ENCODE measurements around the gene HMGCS2.

The HMGCS2 gene

DNA sequence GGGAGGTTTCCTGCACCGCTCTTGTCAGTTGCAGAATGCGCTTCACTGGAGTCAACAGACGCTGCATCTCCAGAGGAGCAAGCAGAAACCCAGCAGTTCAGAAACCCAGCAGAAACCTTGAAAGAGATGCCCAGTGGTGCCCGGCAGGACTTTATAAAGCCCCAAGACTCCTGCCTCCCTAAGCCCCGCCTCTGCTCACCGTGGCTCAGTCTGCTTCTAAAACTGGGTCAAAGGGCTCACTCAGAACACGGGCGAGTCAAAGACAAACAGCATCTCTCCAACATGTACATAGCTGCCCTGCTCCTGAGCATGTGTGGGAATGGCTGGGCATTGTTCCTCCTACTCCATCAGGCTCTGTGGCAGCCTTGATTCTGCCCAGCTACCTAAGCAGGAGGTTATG lies at the start of gene HMGCS2:
Gene HMGCS2 (minus strand): TSS at position 128 of the 400 bp plus-strand sequence. CDS start 61 bp downstream, at position 67.
- DNase-seq (ENCODE audit: low spot score): no peak

DNA sequence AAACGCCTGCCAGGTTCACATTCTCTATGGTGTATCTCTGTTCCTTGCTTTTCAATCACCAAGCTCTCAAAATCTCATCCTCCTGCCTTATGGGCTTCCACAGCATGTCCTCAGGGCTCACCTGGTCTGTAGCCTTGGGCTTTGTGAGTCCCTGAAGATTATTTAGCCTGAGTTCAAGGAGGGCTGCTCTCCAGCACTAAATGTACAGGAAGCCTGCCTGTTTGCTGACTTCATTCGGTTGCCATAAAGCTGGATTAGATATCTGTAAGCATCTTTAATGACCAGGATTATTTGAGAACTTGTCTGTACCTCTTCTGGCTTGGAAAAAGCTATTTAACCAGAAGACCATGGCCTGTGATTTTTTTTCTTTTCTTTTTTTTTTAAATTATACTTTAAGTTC lies 49.5 kb upstream of the HMGCS2 start:
- no peak for DNase-seq (ENCODE audit: low spot score)

DNA sequence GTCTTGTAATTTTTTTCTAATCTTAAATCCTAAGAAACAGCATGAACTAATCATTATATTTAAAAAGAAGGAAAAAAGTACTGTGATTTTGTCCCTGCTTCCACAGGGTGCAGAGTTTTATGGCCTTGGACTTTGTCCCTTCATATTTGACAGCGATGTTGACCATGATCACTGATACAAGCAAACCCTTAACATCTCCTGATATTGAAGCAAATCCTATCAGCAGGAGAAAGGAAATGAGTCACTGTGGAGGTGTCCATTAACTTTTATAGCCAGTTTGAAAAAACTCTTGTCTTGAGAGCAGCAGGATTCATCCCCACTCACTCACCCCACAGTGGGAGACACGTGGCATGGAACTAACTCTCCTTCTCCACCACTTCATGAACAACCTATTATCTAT lies 47.7 kb upstream of the HMGCS2 start:
- DNase-seq (ENCODE audit: low spot score): no peak

DNA sequence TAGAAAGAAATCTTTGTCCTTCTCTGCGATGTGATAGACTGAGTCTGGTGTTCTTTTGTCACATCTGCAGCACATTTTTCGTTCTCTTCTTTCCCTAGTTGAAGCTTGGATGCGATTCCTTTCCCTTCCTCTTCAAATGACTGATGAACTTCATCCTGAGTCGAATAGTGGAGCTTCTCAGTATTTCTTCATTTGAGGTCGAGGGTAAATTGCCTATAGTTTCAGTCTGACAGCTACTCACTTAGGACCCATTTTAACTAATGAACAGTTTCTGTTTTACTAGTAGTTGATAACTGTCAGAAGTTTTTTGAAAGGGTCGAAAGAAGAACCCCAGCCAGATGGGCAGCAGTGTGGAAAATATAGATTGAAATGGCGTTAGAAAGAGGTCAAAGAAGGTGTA lies 47.2 kb upstream of the HMGCS2 start:
- no peak for DNase-seq (ENCODE audit: low spot score)

GRCh38 chr1:119815361-119815760 lies 46.7 kb upstream of the HMGCS2 start:
- DNase-seq (ENCODE audit: low spot score): no peak

DNA sequence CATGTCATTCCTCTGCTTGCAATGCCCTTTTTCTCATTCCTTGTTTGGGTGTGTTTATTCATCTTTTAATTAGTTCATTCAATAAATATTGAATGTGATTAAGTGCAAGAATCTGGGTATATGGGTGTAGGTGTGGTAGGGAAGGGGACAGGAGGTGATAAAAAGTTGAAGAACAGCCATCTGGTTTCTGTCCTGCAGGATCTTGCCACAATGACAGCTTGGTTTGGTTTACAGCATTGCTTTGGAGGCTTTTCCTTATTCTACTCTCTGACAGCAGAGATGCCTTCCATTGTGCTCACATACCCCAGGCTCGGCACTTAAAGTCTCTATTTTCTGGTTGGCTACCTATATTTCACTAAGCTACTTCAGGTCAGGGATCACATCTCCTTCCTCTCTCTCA lies 45.6 kb upstream of the HMGCS2 start:
- no peak for DNase-seq (ENCODE audit: low spot score)

DNA sequence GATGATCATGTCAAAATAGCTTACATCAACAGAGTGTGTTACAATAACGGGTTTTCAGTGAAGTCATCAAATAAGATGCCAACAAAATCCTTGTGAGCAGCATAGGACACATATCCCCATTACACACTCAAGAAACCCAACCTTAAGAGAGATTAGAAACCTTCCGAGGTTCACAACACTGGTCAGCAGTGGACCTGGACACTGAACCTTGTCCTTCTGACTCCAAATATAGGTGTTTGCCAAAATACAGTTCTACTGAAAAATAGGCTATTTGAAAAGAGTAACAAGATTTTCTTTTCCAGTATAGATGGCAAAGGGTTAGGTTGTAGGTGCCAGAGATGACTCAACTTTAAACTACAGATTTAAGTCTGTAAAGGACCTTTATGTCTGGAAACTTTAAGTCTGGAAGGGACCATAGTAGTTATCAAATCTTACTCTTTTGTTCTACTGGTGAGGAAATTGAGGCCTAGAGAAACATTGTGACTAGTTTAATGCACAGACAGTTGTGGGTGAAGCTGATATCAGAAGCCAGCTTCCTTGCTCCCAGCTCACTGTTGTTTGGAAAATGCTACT lies 43.4 kb upstream of the HMGCS2 start:
- no peak for DNase-seq (ENCODE audit: low spot score)

GRCh38 chr1:119811387-119811786 lies 42.7 kb upstream of the HMGCS2 start, which contains the start of gene REG4:
REG4 (minus strand) TSS chr1:119811460; CDS start chr1:119808769, 2,691 bp downstream.
- no peak for DNase-seq (ENCODE audit: low spot score)

- DNase-seq (ENCODE audit: low spot score): peak; percentile 73
Measured at GRCh38 chr1:119808972-119809550, 40.4 kb upstream of the HMGCS2 start.

GRCh38 chr1:119808491-119808890 lies 39.8 kb upstream of the HMGCS2 start:
- DNase-seq (ENCODE audit: low spot score): no peak

DNA sequence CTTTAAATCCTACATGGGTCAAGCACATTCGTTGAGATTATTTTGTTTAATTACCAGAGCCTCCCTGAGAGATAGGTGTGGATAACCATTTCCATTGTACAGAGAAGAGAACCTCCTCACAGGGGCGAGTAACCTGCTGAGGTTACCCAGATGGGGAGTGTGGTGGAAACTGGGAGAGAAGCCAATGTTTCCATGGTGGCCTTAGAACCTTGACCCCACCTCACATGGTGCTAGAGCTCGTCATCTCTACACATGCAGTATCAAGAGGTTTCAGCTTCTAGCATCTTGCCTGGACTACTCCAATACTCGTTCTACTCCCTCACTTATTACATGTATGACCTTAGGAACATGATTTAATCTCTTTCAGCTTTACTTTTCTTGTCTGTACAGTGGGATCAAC lies 37.8 kb upstream of the HMGCS2 start:
- no peak for DNase-seq (ENCODE audit: low spot score)

- no peak for DNase-seq (ENCODE audit: low spot score)
Measured at GRCh38 chr1:119805746-119806145, 37.0 kb upstream of the HMGCS2 start.

- no peak for DNase-seq (ENCODE audit: low spot score)
Measured at GRCh38 chr1:119805247-119805646, 36.5 kb upstream of the HMGCS2 start.

DNA sequence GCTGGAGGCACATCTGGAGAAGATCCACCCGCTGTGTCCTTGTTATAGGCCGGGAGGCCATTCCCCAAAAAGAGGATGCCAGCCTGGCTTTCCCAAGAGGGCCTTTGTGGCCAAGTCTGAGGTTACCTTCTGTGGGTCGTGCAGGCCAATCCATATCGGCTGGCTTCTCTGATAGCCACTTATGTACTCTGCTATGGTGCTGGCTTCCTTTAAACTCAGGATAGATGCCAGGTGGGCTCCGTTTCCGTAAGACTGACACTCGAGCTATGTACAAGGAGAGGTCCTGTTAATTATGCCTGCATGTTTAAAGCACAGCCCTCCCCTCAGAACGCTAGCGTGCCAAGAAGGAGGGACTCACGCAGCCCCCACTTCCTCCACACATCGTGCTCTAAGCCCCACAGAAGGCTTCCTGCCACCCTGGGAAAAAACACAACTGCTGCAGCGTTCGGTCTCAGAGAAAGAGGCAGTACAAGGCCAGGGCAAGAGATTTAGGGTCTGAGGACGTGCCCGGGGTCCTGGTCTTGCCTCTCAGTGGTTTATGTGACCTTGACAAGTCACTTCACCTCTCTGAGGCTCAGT lies 31.0 kb upstream of the HMGCS2 start:
- DNase-seq (ENCODE audit: low spot score): no peak

GRCh38 chr1:119799003-119799402 lies 30.3 kb upstream of the HMGCS2 start:
- DNase-seq (ENCODE audit: low spot score): no peak

DNA sequence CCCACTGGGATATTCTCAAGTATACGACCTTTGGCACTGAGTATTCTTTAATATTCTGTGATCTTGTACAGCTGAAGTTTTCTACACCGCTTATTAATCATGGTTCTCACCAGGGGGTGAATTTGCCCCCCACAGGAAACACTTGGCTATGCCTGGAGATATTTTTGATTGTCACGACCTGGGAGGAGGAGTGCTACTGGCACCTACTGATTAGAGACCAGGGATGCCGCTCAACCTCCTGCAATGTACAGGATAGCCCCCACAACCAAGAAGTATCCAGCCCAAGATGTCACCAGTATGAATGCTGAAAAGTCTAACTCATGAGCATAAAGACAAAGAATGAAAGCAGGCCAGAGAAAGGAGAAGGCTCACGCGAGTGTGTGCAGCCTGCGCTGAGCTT lies 28.9 kb upstream of the HMGCS2 start:
- DNase-seq (ENCODE audit: low spot score): no peak

DNA sequence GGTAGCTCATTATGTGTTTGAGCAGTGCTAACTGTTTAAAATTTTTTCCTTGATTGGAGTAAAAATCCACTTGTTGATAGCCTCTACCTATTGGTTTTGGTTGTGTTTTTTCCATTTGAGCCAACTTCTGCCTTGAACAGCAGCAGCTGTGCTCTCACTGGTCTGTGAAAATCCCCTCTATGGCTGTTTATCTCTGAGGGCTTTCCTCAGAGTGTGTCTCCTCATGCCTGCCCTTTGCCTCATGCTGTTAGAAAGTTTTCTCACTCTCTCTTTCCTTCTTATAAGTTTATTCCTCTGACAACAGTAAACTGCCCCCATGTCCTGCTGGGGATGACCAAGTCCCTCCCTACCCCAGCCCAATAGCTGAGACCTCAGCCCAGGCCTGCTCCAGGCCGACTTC lies 28.5 kb upstream of the HMGCS2 start:
- DNase-seq (ENCODE audit: low spot score): no peak

DNA sequence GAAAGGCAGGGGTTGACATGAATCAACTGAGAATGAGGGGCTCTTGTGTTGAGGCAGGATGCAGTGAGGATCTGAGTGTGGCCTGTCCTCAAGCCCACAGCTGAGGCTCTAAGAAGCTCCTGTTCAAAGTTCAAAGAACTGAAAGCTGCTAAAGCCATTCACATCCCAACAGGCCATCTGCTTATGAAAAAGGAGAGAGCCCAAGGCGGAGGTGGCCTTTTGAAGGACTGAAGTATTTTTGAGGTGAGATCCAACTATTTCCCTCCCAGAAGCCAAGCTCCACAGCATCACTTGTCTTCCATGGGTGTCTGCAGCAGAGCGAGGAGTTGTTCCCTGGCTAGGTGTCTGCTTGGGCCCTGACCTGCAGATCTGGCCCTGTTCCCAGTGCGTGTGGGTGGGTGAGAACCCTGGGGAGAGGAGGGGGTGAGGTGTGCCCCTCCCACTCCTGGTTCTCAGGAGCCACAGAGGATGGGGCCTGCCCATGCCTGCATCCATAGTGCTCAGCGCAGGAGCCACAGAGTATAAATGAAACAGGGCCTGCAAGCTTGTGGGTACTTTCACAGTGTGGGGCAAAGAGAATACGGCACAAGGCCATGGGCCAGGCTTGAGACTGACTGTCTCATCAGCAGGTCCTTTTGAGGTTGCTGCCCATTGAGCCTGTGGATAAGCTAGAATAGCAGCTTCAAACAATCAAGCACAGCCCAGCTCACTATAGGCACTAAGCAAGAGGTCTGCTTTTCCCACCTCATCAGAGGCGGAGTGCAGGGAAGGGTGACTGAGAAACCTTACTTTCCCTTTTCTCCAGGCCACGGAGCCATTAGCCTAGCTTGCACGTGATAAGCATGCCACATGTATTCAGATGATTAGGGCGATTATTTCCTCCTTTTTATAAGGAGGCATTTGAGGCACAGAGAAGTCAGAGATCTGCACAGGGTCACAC lies 26.8 kb upstream of the HMGCS2 start:
- no peak for DNase-seq (ENCODE audit: low spot score)

DNA sequence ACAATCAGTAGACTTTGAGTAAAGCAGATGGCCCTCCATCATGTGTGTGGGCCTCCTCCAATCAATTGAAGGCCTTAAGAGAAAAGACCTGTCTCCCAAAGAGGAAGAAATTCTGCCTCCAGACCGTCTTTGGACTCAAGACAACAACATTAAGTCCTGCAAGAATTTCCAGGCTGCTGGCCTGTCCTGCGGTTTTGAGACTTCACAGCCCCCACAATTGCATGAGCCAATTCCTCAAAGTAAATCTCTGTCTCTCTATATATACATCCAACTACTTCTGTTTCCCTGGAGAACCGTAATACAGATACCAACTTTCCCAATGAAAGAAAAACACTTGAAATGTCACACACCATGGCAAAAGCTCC lies 26.2 kb upstream of the HMGCS2 start:
- DNase-seq (ENCODE audit: low spot score): no peak

GRCh38 chr1:119794230-119794875 lies 25.6 kb upstream of the HMGCS2 start:
- no peak for DNase-seq (ENCODE audit: low spot score)

DNA sequence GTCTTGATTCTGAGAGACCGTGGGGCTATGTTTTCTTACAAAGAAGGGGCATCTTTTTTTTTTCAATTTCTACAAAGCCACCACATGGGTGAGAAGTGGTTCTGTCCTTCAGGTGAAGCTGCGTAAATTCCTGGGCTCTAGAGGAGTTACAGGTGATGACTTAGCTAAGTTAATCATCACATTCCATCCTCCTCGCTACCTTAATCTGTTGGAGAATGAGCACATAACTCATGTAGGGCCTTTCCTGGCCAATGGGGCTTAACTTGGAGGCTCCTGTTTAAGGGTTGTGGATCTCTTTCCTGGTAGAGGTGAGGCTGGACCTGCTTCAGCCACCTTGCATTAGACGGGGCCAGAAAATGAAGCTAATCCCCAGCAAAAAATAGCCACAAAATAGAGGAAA lies 22.7 kb upstream of the HMGCS2 start:
- DNase-seq (ENCODE audit: low spot score): no peak

GRCh38 chr1:119790451-119791198 lies 21.9 kb upstream of the HMGCS2 start:
- DNase-seq (ENCODE audit: low spot score): no peak
